ENCODE measurements around the gene TLL1. TPM values are rescaled to one million over a fixed set of nuclear protein-coding genes. Genes with fewer than 3 reads are reported as not detected.

The TLL1 gene
- not detected in 2 replicates for total RNA-seq (2014; rRNA removed; shearing (Covaris generic))
- polyA plus RNA-seq (2015; cell fraction: cytosol; rRNA removed), result not detected in 2 replicates
- polyA plus RNA-seq (2015; cell fraction: nucleus; rRNA removed), result not detected in 2 replicates

DNA sequence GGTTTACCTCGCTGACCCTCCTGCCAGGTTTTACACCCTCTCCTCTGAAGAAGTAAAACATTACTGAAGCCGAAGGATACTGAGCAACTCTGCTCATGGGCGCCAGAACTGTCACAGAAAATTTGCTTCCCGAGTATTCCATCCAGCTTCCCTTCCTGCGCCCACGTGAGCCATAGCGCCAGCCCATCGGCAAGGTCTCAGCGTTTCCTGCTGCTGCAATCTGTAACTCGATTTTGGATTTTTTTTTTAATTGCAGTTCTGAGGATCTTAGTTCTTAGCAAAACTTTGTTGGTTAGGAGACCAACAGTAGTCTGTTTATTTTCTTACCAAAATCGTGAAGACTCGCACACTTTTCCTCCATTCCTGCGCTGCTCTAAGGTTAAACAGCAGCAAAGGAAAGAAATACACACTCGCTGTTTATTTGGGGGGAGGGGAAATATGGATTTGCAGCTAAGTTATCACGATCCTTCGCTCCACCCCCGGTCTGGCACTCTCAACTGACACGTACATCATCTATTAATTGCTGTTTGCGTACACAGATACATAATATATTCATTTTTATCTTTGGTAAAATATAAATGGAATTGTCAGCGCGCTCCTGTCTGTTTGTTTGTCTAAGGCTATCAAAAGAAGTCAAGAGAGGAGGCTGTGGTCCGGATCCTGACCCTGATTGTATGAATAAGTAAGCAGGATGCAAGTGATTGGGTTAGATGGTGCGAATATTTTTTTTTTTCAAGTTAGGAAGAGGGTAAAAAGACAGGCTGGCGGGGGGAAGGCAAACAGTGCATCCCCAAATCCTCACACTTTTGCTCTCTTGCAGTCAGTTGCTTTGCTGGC, at the start of gene TLL1:
Gene TLL1, plus strand, starts transcription at position 777 of the 837 bp plus-strand sequence. CDS start 668 bp downstream, outside the sequence.
- no peak for DNase-seq (ENCODE audit: low read depth, low spot score)
- in situ Hi-C loops (cut with HindIII; ENCODE audit: low pct_unique_long_range_greater_than_20kb, low sequenced_read_pairs), result no loop called here

- in situ Hi-C loops (cut with HindIII; ENCODE audit: low pct_unique_long_range_greater_than_20kb, low sequenced_read_pairs), result no loop called here
- no peak for DNase-seq (ENCODE audit: low read depth, low spot score)
Observed at GRCh38 chr4:165826166-165826565, 46.9 kb upstream of the TLL1 start.

- DNase-seq (ENCODE audit: low read depth, low spot score), result no peak
- in situ Hi-C loops (cut with HindIII; ENCODE audit: low pct_unique_long_range_greater_than_20kb, low sequenced_read_pairs), result no loop called here
Observed at GRCh38 chr4:165827018-165827417, 46.0 kb upstream of the TLL1 start.

DNA sequence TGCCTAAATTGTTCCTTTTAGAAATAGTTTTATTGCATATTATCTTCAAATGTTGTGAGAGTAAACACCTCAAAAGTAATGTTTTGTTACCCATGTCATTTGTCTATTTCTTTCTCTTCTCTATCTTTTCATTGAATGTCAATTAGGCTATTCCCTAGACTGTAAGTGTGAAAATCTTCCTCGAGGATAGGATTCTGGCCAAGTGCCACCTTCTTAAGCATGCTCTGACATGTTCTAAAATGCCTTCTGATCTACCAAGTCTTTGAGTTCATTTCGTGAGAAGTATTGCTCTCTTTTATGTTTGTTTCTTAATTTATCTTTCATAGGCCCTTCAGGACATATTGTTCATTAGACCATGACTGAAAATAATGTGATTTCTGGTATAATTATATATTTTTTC, 44.1 kb upstream of the TLL1 start:
- no peak for DNase-seq (ENCODE audit: low read depth, low spot score)

DNA sequence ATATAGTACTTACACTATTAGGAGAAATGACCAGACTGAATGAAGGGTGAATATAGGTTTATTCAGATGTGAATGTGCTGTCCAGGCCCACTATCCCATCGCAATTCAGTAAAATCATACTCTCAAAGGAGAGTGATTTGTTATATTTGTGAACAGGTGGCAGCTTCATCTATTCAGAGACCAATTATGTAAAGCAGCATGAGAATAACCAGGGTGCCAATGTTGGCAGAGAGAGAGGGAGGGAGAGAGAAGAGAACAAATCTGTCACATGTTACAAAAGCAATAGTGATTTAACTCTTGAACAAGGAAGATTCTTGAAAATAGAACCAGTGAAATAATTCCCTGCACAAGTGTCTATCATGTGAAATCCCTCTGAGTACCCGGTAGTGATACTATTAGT, 38.9 kb upstream of the TLL1 start:
- in situ Hi-C loops (cut with HindIII; ENCODE audit: low pct_unique_long_range_greater_than_20kb, low sequenced_read_pairs), result no loop called here
- DNase-seq (ENCODE audit: low read depth, low spot score), result no peak

More for the DNA sequence above, 44.1 kb upstream of the TLL1 start:
- in situ Hi-C loops (cut with HindIII; ENCODE audit: low pct_unique_long_range_greater_than_20kb, low sequenced_read_pairs), result no loop called here

- in situ Hi-C loops (cut with HindIII; ENCODE audit: low pct_unique_long_range_greater_than_20kb, low sequenced_read_pairs), result no loop called here
- DNase-seq (ENCODE audit: low read depth, low spot score), result no peak
Observed at GRCh38 chr4:165838575-165838974, 34.5 kb upstream of the TLL1 start.

DNA sequence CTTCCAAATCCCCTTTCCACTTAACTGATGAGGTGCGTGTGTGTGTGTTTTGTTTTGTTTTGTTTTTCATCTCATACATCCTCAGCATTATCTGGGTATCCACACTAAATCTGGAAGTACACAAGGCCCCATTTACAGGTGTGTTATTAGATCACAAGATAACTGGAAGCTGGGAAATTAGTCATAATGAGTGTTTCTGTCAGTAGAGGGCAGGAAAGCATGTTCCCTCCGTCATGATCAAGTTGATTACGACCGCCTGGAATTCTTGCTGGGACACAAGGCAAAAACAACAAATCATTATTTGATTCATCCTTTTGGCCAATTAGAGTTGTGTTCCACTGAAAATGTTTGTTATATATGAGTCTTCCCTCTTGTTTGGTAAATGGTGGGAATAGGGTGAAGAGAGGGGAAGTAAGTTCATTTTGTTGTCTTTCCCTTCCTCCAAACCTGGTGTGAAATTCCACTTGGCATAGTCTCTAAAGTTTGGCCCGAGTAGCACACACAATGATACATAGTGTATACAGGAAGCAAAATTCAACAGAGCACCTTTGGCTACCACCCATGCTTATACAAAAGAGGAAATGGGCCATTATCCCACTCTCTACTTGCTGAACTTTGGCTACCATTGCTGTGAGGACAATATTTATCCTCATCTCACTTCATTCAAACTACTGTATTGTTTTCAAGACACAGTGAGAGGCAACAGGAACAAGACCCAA, 33.3 kb upstream of the TLL1 start:
- DNase-seq (ENCODE audit: low read depth, low spot score), result no peak
- in situ Hi-C loops (cut with HindIII; ENCODE audit: low pct_unique_long_range_greater_than_20kb, low sequenced_read_pairs), result no loop called here

DNA sequence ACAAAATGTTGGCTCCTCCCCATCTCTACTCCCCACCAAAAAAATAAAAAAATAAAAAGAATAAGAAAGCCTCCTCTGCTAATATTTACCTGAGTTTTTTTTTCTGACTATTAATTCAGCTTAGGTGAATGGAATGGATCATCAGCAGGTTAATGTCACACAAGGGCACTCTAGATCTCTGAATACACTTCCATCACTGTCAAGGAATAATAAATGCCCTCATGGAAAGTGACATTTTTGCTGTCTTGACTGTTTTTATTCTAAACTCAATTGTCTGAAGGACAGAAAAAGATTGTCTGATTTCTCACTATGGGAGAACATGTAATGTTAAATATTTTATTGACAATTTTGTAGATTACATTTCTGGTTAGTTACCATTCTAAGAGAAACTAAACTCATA, 30.4 kb upstream of the TLL1 start:
- in situ Hi-C loops (cut with HindIII; ENCODE audit: low pct_unique_long_range_greater_than_20kb, low sequenced_read_pairs), result no loop called here

DNA sequence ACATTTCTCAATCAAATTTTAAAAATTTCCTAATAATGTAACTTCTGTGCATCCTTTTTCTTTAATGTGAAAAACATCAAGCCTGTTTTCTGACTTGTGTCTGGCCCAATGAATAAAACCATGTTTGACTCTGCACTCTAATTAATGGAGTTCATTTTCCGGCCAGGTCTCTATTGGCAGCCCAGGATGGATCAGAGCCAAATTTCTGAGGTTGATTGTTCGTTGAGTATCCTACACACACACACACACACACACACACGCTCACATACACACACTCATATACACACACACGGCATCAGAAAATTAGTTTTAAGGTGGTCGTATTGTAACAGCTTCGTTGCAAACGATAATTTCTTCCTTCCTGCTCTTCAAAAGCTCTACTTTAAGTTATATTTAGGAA, 28.9 kb upstream of the TLL1 start:
- DNase-seq (ENCODE audit: low read depth, low spot score), result no peak
- in situ Hi-C loops (cut with HindIII; ENCODE audit: low pct_unique_long_range_greater_than_20kb, low sequenced_read_pairs), result no loop called here

More for the DNA sequence above, 30.4 kb upstream of the TLL1 start:
- no peak for DNase-seq (ENCODE audit: low read depth, low spot score)

DNA sequence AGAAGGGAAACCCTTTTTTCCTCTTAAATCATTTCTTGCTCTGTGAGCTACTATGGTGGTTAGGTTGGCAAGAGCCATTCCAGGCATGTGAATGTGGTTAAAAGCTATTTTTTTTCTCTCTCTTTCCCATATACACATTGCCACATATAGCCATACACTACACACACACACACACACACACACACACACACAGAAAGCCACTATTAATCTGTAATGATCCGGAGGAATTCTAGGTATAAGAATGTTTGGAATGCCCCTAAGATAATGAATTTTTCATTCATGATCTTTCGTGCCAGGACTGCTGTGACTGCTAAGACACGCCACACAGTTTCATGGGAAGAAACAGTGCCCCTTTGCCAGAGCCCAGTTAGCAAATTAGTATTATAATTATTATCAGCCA, 21.8 kb upstream of the TLL1 start:
- no peak for DNase-seq (ENCODE audit: low read depth, low spot score)
- in situ Hi-C loops (cut with HindIII; ENCODE audit: low pct_unique_long_range_greater_than_20kb, low sequenced_read_pairs), result no loop called here

- in situ Hi-C loops (cut with HindIII; ENCODE audit: low pct_unique_long_range_greater_than_20kb, low sequenced_read_pairs), result no loop called here
- no peak for DNase-seq (ENCODE audit: low read depth, low spot score)
Observed at GRCh38 chr4:165855191-165855590, 17.8 kb upstream of the TLL1 start.

- in situ Hi-C loops (cut with HindIII; ENCODE audit: low pct_unique_long_range_greater_than_20kb, low sequenced_read_pairs), result no loop called here
- no peak for DNase-seq (ENCODE audit: low read depth, low spot score)
Observed at GRCh38 chr4:165861363-165861762, 11.7 kb upstream of the TLL1 start.

DNA sequence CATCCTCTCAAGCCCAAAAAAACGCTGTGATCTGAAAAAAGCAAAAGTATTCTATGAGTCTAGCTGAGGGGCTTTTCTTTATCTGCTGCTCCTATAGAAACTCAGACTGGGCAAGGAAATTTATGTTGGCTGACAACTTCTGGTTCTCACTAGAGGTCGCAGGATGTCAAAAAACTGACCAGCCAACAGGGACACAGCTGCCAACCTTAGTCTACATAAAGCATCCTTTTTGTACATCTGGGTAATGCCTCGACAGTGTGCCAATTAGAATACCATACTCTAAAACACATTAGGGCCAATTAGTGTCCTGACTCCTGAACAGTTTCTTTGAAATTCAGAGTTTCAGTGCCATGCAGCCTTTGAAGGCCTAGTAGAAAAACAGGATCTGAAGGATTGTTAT, 8.8 kb upstream of the TLL1 start:
- peak; percentile 50 for DNase-seq (ENCODE audit: low read depth, low spot score)
- in situ Hi-C loops (cut with HindIII; ENCODE audit: low pct_unique_long_range_greater_than_20kb, low sequenced_read_pairs), result no loop called here

DNA sequence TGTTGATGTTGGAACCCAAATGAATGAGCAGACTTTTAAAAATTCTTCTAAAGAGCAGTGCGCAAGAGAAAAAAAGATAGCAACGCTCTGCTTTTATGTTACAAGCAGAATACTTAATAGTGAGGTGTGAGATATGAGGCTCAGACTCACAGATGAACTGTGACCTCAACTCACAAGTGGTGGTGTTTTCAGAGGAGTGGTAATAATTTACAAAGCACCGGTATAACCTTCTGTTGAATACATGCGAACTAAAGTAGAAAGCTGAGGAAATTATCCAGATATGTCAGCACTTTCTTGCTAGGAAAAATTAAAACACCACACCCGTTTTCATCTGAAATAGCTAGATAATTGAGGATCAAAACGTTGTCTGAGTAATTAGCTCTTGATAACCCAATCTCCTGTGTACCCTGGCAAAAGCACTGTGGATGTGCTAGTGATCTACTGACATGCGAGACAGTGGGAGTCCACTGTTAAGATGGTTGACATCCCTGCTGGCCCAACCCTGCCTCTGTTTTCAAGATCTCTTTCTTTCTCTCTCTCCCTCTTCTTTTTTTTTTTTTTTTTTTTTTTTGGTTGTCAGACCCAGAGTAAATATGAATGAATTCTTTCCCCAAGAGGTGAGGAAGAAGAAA, 6.9 kb upstream of the TLL1 start:
- in situ Hi-C loops (cut with HindIII; ENCODE audit: low pct_unique_long_range_greater_than_20kb, low sequenced_read_pairs), result no loop called here

GRCh38 chr4:165867961-165868360, 5.1 kb upstream of the TLL1 start:
- in situ Hi-C loops (cut with HindIII; ENCODE audit: low pct_unique_long_range_greater_than_20kb, low sequenced_read_pairs), result no loop called here

More for the DNA sequence above, 6.9 kb upstream of the TLL1 start:
- DNase-seq (ENCODE audit: low read depth, low spot score), result no peak

DNA sequence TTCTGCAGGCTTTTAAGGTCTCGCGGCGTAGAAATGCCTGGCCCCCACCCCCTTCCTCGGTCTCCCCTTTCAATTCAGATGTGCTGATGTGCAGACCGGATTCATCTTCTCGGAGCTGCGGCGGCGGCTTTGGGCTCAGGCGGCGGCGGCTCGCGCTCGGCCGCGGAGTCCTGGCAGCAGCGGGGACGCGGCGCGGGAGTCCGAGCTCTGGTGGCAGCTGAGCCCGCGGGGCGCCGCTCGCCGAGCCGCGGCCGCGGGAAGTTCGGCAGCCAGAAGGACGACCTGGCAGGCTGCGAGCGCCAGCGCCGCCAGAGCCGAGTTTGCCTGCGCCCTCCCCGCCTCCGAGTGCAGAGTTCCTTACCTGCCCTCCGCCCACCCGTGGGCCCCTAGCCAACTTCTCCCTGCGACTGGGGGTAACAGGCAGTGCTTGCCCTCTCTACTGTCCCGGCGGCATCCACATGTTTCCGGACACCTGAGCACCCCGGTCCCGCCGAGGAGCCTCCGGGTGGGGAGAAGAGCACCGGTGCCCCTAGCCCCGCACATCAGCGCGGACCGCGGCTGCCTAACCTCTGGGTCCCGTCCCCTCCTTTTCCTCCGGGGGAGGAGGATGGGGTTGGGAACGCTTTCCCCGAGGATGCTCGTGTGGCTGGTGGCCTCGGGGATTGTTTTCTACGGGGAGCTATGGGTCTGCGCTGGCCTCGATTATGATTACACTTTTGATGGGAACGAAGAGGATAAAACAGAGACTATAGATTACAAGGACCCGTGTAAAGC, 448 bp downstream of the TLL1 start:
- in situ Hi-C loops (cut with HindIII; ENCODE audit: low pct_unique_long_range_greater_than_20kb, low sequenced_read_pairs), result no loop called here
- DNase-seq (ENCODE audit: low read depth, low spot score), result no peak

More at GRCh38 chr4:165867961-165868360, 5.1 kb upstream of the TLL1 start:
- DNase-seq (ENCODE audit: low read depth, low spot score), result no peak

DNA sequence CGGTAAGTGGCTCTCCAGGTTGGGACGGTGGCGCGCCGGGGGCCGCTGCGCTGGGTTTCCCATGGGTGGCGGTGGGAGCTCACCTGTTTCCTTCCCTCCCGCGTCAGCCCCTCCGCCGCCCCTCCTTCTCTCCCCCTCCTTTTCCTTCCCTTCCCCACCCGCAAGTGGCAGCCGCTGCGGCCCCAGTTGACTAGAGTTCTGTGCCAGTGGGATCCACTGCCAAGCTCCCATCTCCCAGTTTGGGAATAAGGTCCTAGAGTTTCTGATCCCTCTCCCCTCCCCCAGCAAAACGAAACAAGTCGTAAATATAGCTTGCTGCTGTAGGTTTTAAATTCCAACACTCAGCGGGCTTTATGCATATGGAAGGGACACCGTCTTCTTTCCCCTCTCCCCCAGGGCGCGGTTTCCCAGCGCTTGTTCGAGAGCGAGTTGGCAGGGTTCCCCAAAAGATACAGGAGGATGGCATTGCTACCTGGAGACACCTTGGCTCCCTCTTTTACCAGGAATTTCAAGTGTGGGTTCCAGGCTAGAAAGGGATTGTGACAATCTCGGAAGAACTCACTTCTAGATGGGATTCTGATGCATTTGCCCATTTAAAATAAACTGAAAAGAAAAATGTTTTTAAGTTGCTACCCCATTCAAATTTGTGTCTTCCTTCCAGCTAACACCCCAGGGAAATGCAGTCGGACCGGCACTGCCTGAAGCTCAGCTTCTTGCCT, 1.2 kb downstream of the TLL1 start:
- no peak for DNase-seq (ENCODE audit: low read depth, low spot score)
- in situ Hi-C loops (cut with HindIII; ENCODE audit: low pct_unique_long_range_greater_than_20kb, low sequenced_read_pairs), result no loop called here

Data from SK-MEL-5 (cell line).